RWPE1 (cell line): ENCODE measurements around the gene PCLO.
A peak's percentile ranks its signal among the peaks of the same experiment; 100 is the strongest.

Source experiments
- CTCF ChIA-PET: fragments of 350-600 bp; sonication (Branson Sonifier 250); formaldehyde crosslinking; extraction: SDS; loops from one replicate; lab custom pipeline; 2021; lab: Yijun Ruan, JAX
- POLR2A ChIA-PET: fragments of 400-600 bp; formaldehyde crosslinking; extraction: SDS; loops from one replicate; lab custom pipeline; 2020; ENCODE audit warnings: antibody characterized with exemption; ENCODE audit not compliant: low non-redundant PET; lab: Yijun Ruan, JAX
- DNase-seq: peaks from one replicate; pipeline ENCODE4 v3.0.0; 2012; ENCODE audit warnings: low spot score
- H3K27ac ChIP-seq: fragments of 450-650 bp; 2 replicates; pipeline ENCODE4 v1.5.1; 2017
- CTCF ChIP-seq: fragments of 450-650 bp; conservative IDR thresholded peaks from 2 replicates; pipeline ENCODE4 v1.5.1; 2017; ENCODE audit warnings: low read depth, mild to moderate bottlenecking

PCLO gene

GRCh38 chr7:82965088-82966036 lies 197.3 kb downstream of the PCLO start:
- TF ChIP-seq CTCF: 0 out of 2 replicates have a peak, but pooled peaks have one; percentile 10
- no peak overlapping the region for H3K27ac ChIP-seq
- POLR2A ChIA-PET: no interaction called here
- CTCF ChIA-PET: interaction anchor here (0.6 kb wide), 1 partner anchor 406 kb away, joined by 3 read pairs; no protein-coding TSS in a partner anchor
- DNase-seq: no peak

- H3K27ac ChIP-seq: no peak overlapping the region
- ChIA-PET CTCF (no interaction called here), POLR2A (no interaction called here)
- no peak for DNase-seq
- TF ChIP-seq CTCF: no peak
Measured at GRCh38 chr7:82964150-82964882, 198.4 kb downstream of the PCLO start.

- DNase-seq: no peak
- TF ChIP-seq CTCF: no peak
- ChIA-PET POLR2A (no interaction called here), CTCF (no interaction called here)
- H3K27ac ChIP-seq: no peak overlapping the region
Measured at GRCh38 chr7:82961240-82961639, 201.4 kb downstream of the PCLO start.

GRCh38 chr7:82959528-82959927 lies 203.2 kb downstream of the PCLO start:
- ChIA-PET POLR2A (no interaction called here), CTCF (no interaction called here)
- no peak overlapping the region for H3K27ac ChIP-seq

GRCh38 chr7:82957521-82957920 lies 205.2 kb downstream of the PCLO start:
- H3K27ac ChIP-seq: no peak overlapping the region
- no peak for DNase-seq
- no peak for TF ChIP-seq CTCF
- ChIA-PET POLR2A (no interaction called here), CTCF (no interaction called here)

More at GRCh38 chr7:82959528-82959927, 203.2 kb downstream of the PCLO start:
- TF ChIP-seq CTCF: no peak
- no peak for DNase-seq

- no peak overlapping the region for H3K27ac ChIP-seq
- no peak for DNase-seq
- TF ChIP-seq CTCF: no peak
- POLR2A ChIA-PET: no interaction called here
- CTCF ChIA-PET: no interaction called here
Measured at GRCh38 chr7:82953324-82954027, 209.2 kb downstream of the PCLO start.
